Colonic mucosa (tissue), 4 donors: Measurements from ENCODE around the gene CYB5R3. TPM values are rescaled to one million over a fixed set of nuclear protein-coding genes. Genes with fewer than 3 reads are reported as not detected.
"Not testable (repeated sequence)": the region's sequence is repeated elsewhere in the genome, so short reads cannot be mapped to it uniquely, and the experiment has no call there.

Experiments
- DNase-seq: peaks from one replicate; pipeline ENCODE4 v3.0.0-alpha.2; 2020
- H3K27ac ChIP-seq: fragments of 200-600 bp; one replicate; pipeline ENCODE4 v1.8.0; 2021
- H3K27me3 ChIP-seq: fragments of 200-600 bp; one replicate; pipeline ENCODE4 v1.8.0; 2021
- H3K36me3 ChIP-seq: fragments of 200-600 bp; one replicate; pipeline ENCODE4 v1.8.0; 2021
- H3K4me1 ChIP-seq: fragments of 200-600 bp; one replicate; pipeline ENCODE4 v1.8.0; 2021; ENCODE audit warnings: mild to moderate bottlenecking
- H3K4me3 ChIP-seq: fragments of 200-600 bp; one replicate; pipeline ENCODE4 v1.8.0; 2021
- H3K9ac ChIP-seq, 2 donors: one replicate each; pipeline ENCODE4 v1.7.0; 2013; ENCODE audit warnings: control low read depth in 2 of 2, low read depth in 2 of 2, low read length in 2 of 2
- H3K9me3 ChIP-seq: fragments of 200-600 bp; one replicate; pipeline ENCODE4 v1.8.0; 2021
- intact Hi-C: fragments of 100-400 bp; cut with DNase I; formaldehyde crosslinking; loops from one replicate; pipeline ENCODE4 v1.14.1; 2022
- total RNA-seq, 2 donors: library from RNA; stranded (reverse); fragmentation: NEBNext Ultra II Directional in 1 of 2; extraction: Animal tissue kit (Norgen Biotek cat#: 25700) in 1 of 2; gene quantifications; one replicate each; pipeline ENCODE4 v1.2.1, GENCODE V29; 2021
- TF ChIP-seq, protein P1 (sequence below): fragments of 200-600 bp; IDR thresholded peaks from one replicate; pipeline ENCODE4 v1.8.0; 2022; ENCODE audit warnings: antibody characterized with exemption, mild to moderate bottlenecking
- donor health status: healthy.
- donor health status: DM: no; HTN: no; CAD: no.
- donor health status: DM: no; HTN: no; CAD: no.

Gene CYB5R3
- total RNA-seq, 2 donors from 2014 or later: 105 to 133 TPM

- Histone ChIP-seq H3K27ac (no peak overlapping the region), H3K36me3 (peaks cover 14% of the 10 kb centered on the region), H3K27me3 (no peaks in the 10 kb centered on the region)
These were observed 64.1 kb downstream of the CYB5R3 start for GRCh38 chr22:42585096-42585495.

GRCh38 chr22:42584364-42584940, 64.7 kb downstream of the CYB5R3 start:
- Histone ChIP-seq H3K36me3 (peaks cover 14% of the 10 kb centered on the region), H3K4me3 (no peak overlapping the region), H3K27ac (no peak overlapping the region), H3K9me3 (no peaks in the 10 kb centered on the region), H3K9ac (no peak overlapping the region), H3K27me3 (no peaks in the 10 kb centered on the region), H3K4me1 (no peaks in the 10 kb centered on the region)
- TF ChIP-seq, protein P1, sequence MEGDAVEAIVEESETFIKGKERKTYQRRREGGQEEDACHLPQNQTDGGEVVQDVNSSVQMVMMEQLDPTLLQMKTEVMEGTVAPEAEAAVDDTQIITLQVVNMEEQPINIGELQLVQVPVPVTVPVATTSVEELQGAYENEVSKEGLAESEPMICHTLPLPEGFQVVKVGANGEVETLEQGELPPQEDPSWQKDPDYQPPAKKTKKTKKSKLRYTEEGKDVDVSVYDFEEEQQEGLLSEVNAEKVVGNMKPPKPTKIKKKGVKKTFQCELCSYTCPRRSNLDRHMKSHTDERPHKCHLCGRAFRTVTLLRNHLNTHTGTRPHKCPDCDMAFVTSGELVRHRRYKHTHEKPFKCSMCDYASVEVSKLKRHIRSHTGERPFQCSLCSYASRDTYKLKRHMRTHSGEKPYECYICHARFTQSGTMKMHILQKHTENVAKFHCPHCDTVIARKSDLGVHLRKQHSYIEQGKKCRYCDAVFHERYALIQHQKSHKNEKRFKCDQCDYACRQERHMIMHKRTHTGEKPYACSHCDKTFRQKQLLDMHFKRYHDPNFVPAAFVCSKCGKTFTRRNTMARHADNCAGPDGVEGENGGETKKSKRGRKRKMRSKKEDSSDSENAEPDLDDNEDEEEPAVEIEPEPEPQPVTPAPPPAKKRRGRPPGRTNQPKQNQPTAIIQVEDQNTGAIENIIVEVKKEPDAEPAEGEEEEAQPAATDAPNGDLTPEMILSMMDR: no peak
- no peak for DNase-seq
- intact Hi-C loops: no loop called here

More at GRCh38 chr22:42585096-42585495, 64.1 kb downstream of the CYB5R3 start:
- intact Hi-C loops: no loop called here
- TF ChIP-seq, protein P1: no peak
- Histone ChIP-seq H3K4me1 (no peaks in the 10 kb centered on the region), H3K9me3 (no peaks in the 10 kb centered on the region), H3K9ac (no peak overlapping the region), H3K4me3 (no peak overlapping the region)
- no peak for DNase-seq

- peaks cover 14% of the 10 kb centered on the region for H3K36me3 ChIP-seq
- H3K9me3 ChIP-seq: no peaks in the 10 kb centered on the region
- no peak overlapping the region for H3K27ac ChIP-seq
- no peak overlapping the region for H3K9ac ChIP-seq
- TF ChIP-seq, protein P1: no peak
- DNase-seq: no peak
- intact Hi-C loops: no loop called here
- H3K4me3 ChIP-seq: no peak overlapping the region
- H3K4me1 ChIP-seq: no peaks in the 10 kb centered on the region
- H3K27me3 ChIP-seq: no peaks in the 10 kb centered on the region
These were observed 66.2 kb downstream of the CYB5R3 start for GRCh38 chr22:42582987-42583386.

- peaks cover 7% of the 10 kb centered on the region for H3K36me3 ChIP-seq
- H3K9ac ChIP-seq: peak overlapping the region; percentile 46 to 69
- no peaks in the 10 kb centered on the region for H3K9me3 ChIP-seq
- H3K27ac ChIP-seq: peak overlapping the region; percentile 40
- intact Hi-C loops: no loop called here
- H3K4me3 ChIP-seq: peak overlapping the region; percentile 89
- H3K27me3 ChIP-seq: no peaks in the 10 kb centered on the region
- no peaks in the 10 kb centered on the region for H3K4me1 ChIP-seq
- peak; percentile 84 for DNase-seq
- TF ChIP-seq, protein P1: no peak
These were observed 67.2 kb downstream of the CYB5R3 start for GRCh38 chr22:42581762-42582716.

GRCh38 chr22:42581194-42581761, 67.9 kb downstream of the CYB5R3 start:
- H3K36me3 ChIP-seq, DNase-seq, H3K9me3 ChIP-seq, H3K27me3 ChIP-seq, intact Hi-C loops, H3K4me1 ChIP-seq: not testable (repeated sequence)
- H3K9ac ChIP-seq: peak overlapping the region; percentile 46 to 69
- peak overlapping the region; percentile 40 for H3K27ac ChIP-seq
- H3K4me3 ChIP-seq: peak overlapping the region; percentile 89

DNA sequence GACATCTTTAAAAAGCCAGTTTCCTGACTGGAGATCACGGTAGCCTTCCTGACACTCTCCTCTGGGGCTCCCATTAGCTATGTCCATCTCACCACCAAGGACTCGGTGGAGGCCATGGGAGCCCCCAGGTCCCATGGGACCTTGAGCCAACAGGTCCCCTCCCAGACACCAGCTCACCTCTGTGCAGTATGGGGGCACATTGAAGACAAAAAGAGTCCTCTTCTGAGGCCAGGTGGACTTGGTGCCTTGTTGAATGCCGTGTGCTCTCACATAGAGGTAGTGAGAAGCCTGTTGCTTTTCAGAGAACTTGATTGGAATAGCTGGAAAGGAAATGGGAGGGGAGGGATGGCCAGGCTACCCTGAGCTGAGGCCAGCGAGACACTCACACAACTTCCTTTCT, 69.2 kb downstream of the CYB5R3 start:
- H3K9me3 ChIP-seq, H3K27me3 ChIP-seq, DNase-seq, intact Hi-C loops, H3K36me3 ChIP-seq, H3K27ac ChIP-seq, H3K9ac ChIP-seq, H3K4me1 ChIP-seq, H3K4me3 ChIP-seq: not testable (repeated sequence)
